Neutrophil (primary cell): ENCODE data around the gene FKBP7.

ENCODE experiments used
- H3K27ac ChIP-seq: fragments of 200-600 bp; sonication (generic); 2 replicates; pipeline ENCODE4 v1.5.1; 2016; ENCODE audit warnings: mild to moderate bottlenecking, moderate library complexity
- H3K27me3 ChIP-seq: fragments of 200-600 bp; sonication (generic); 2 replicates; pipeline ENCODE4 v1.6.0; 2016; ENCODE audit warnings: mild to moderate bottlenecking
- H3K36me3 ChIP-seq: fragments of 200-600 bp; sonication (generic); 2 replicates; pipeline ENCODE4 v1.5.1; 2017
- H3K4me1 ChIP-seq, 2 experiments: fragments of 200-600 bp in 1 of 2; sonication (generic) in 1 of 2; 1 replicate in 1 of 2; 2 replicates in 1 of 2; pipeline versions ENCODE4 v1.5.1 to v1.6.1; 2013 to 2016; ENCODE audit warnings: low read depth in 1 of 2, low read length in 1 of 2, mild to moderate bottlenecking in 1 of 2, moderate library complexity in 1 of 2; ENCODE audit not compliant: control insufficient read depth in 1 of 2, insufficient read depth in 1 of 2
- H3K4me3 ChIP-seq, 2 experiments: fragments of 200-600 bp in 1 of 2; sonication (generic) in 1 of 2; 1 replicate in 1 of 2; 2 replicates in 1 of 2; pipeline ENCODE4 v1.5.1; 2013 to 2016; ENCODE audit warnings: low read depth in 1 of 2, low read length in 1 of 2, mild to moderate bottlenecking in 1 of 2, moderate library complexity in 1 of 2
- H3K9me3 ChIP-seq: fragments of 200-600 bp; sonication (generic); 2 replicates; pipeline ENCODE4 v1.5.1; 2016
- CTCF ChIP-seq: fragments of 200-600 bp; sonication (generic); IDR thresholded peaks from 2 replicates; pipeline ENCODE4 v1.5.1; 2016; ENCODE audit warnings: antibody characterized with exemption

FKBP7 gene

DNA sequence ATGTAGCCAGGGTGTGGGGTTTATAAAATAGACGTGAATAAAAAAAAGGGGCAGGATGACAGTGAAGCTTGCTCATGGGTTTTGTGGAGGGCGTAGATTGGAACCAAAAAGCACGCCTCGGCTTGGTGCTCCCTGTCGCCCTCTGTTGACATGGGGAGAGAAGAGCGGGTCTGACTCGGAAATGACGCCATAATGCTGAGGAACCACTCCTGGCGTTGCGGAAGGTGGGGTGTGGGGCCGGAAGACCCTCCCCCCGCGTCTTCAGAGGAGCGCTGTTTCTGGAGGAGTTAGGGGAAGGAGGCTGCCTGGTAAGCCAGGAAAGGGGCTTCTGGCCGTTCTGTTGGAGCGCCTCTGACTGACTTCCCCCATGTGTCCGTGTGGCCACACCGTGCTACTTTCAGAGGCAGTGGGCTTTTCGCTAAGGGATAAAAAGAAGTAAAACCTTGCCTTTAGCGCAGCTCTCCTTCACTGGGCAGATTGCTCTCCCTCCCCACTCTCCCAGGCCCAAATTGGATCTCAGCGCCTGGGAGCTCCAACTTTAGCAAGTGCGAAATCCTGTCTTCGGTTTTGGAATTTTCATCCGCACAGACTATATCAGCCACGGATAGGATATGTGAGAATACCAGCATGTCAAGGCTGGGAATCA, 44.7 kb upstream of the FKBP7 start:
- Histone ChIP-seq H3K27me3 (no peaks in the 10 kb centered on the region), H3K27ac (peak overlapping the region; percentile 90), H3K4me3 (peak overlapping the region; percentile 68 to 81), H3K36me3 (peaks cover 5% of the 10 kb centered on the region), H3K9me3 (no peaks in the 10 kb centered on the region), H3K4me1 (peaks cover 45 to 52% of the 10 kb centered on the region in 2 experiments)
- TF ChIP-seq CTCF: peak; percentile 90

DNA sequence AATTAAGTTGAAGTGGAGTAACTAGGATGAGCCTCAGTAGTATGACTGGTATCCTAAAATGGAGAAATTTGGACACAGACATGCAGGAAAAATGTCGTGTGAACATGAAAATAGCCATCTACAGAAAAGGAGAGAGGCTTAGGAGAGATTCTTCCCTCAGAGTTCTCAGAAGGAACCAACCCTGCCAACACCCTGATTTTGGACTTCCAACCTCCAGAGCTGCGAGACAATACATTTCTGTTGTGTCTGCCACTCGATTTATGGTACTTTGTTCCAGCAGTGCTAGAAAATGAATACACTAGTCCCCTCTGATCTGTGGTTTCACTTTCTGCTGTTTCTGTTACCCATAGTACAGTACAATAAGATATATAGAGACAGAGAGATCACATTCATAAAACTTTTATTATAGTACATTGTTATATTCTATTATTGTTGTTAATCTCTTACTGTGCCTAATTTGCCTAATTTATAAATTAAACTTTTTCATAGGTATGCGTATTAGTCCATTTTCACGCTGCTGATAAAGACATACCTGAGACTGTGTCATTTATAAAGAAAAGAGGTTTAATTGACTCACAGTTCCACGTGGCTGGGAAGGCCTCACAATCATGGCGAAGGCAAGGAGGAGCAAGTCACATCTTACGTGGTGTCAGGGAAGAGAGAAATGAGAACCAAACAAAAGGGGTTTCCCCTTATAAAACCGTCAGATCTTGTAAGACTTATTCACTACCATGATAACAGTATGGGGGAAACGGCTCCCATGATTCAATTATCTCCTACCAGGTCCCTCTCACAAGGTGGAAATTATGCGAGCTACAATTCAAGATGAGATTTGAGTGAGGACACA, 43.1 kb upstream of the FKBP7 start:
- no peak for TF ChIP-seq CTCF
- peaks cover 5% of the 10 kb centered on the region for H3K36me3 ChIP-seq

DNA sequence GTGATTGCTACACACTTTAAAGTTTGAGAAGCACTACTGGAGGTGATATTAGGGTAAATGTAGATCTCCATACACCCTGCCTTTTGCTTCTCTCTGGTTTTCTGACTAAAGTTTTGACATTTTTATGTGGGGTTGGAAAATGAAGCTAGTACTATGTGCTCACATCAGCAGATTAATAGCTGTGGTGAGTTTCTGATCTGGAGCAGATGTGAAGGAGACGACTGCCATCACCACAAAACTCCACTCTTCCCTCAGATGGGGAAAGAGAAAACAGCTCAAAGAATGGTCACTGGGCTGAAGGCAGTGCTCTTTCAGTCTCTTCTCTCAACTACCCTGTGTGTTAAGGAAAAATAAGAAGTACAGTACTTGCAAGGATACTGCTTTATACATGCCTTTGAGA, 39.1 kb upstream of the FKBP7 start:
- H3K27me3 ChIP-seq: no peaks in the 10 kb centered on the region
- H3K4me1 ChIP-seq: peaks cover 2 to 7% of the 10 kb centered on the region in 2 experiments
- H3K4me3 ChIP-seq: no peak overlapping the region
- no peak overlapping the region for H3K27ac ChIP-seq
- H3K36me3 ChIP-seq: peaks cover 5% of the 10 kb centered on the region
- no peaks in the 10 kb centered on the region for H3K9me3 ChIP-seq
- TF ChIP-seq CTCF: no peak

More for the DNA sequence above, 43.1 kb upstream of the FKBP7 start:
- H3K4me3 ChIP-seq: no peak overlapping the region
- H3K9me3 ChIP-seq: no peaks in the 10 kb centered on the region
- H3K27ac ChIP-seq: peak overlapping the region; percentile 90
- H3K4me1 ChIP-seq: peaks cover 30 to 37% of the 10 kb centered on the region in 2 experiments
- no peaks in the 10 kb centered on the region for H3K27me3 ChIP-seq

GRCh38 chr2:178514664-178515063, 36.3 kb upstream of the FKBP7 start:
- H3K4me1 ChIP-seq: peaks cover 0 to 2% of the 10 kb centered on the region in 2 experiments
- H3K4me3 ChIP-seq: no peak overlapping the region
- no peaks in the 10 kb centered on the region for H3K9me3 ChIP-seq
- peaks cover 13% of the 10 kb centered on the region for H3K36me3 ChIP-seq
- H3K27me3 ChIP-seq: no peaks in the 10 kb centered on the region
- H3K27ac ChIP-seq: no peak overlapping the region
- no peak for TF ChIP-seq CTCF

- Histone ChIP-seq H3K27me3 (no peaks in the 10 kb centered on the region), H3K36me3 (peaks cover 12% of the 10 kb centered on the region), H3K27ac (no peak overlapping the region), H3K4me1 (peaks cover 1 to 10% of the 10 kb centered on the region in 2 experiments), H3K9me3 (no peaks in the 10 kb centered on the region), H3K4me3 (no peak overlapping the region)
- no peak for TF ChIP-seq CTCF
Observed at GRCh38 chr2:178513876-178514275, 35.5 kb upstream of the FKBP7 start.
